K562 (cell line): Measurements from ENCODE around the gene EIF3K. TPM values are rescaled to one million over a fixed set of nuclear protein-coding genes. Genes with fewer than 3 reads are reported as not detected.

Experiments used
- ATAC-seq: fragments of 200-7000 bp; cut with Tn5 transposase; 3 replicates; pipeline ENCODE4 v1.9.1; 2020; ENCODE audit warnings: moderate library complexity
- BruUV-seq: library from RNA; stranded (reverse); fragments of 400-500 nt; replicated peaks from 2 replicates; lab custom pipeline; 2021; lab: Mats Ljungman, UMichigan
- CTCF ChIA-PET: fragments of 300-600 bp; formaldehyde crosslinking; extraction: SDS; loops from one replicate; lab custom pipeline; 2021; ENCODE audit warnings: low intra/inter-chr PET ratio; lab: Yijun Ruan, JAX
- POLR2A ChIA-PET: fragments of 300-600, 350-650 bp; sonication (Branson Sonifier 250); formaldehyde crosslinking; extraction: SDS; loops from one replicate; lab custom pipeline; 2021; ENCODE audit warnings: antibody characterized with exemption, inconsistent platforms; lab: Yijun Ruan, JAX
- DNase-seq, 4 experiments: peaks; one replicate each; pipeline versions ENCODE4 v3.0.0 to v3.0.0-alpha.2; 2011 to 2018; ENCODE audit warnings: low spot score in 3 of 4, mixed read lengths in 3 of 4; ENCODE audit errors: extremely low read depth in 1 of 4
- FAIRE-seq: peaks from 2 replicates; lab custom pipeline; 2011; peaks lifted over from hg19 to GRCh38; lab: Jason Lieb, UNC
- H2AFZ ChIP-seq: 2 replicates; pipeline ENCODE4 v1.6.0; 2011; ENCODE audit warnings: low read depth, low read length, control low read depth, inconsistent platforms
- H3K27ac ChIP-seq: fragments of 200-600 bp; 3 replicates; pipeline ENCODE4 v1.8.0; 2011; ENCODE audit warnings: low read depth, mild to moderate bottlenecking, control low read depth, inconsistent platforms, low read length, moderate library complexity, mixed read lengths; ENCODE audit errors: extremely low read depth
- H3K27me3 ChIP-seq, 2 experiments: fragments of 300-600 bp in 1 of 2; 2 replicates in 1 of 2; 3 replicates in 1 of 2; pipeline versions ENCODE4 v1.6.0 to v1.8.0; 2011; ENCODE audit warnings: inconsistent platforms in 2 of 2, low read length in 2 of 2, mild to moderate bottlenecking in 1 of 2, mixed read lengths in 1 of 2, moderate library complexity in 1 of 2; ENCODE audit not compliant: control insufficient read depth in 2 of 2, insufficient read depth in 2 of 2
- H3K36me3 ChIP-seq: fragments of 300-600 bp; 3 replicates; pipeline ENCODE4 v1.8.0; 2011; ENCODE audit warnings: mild to moderate bottlenecking, low read length, inconsistent platforms; ENCODE audit not compliant: control insufficient read depth, insufficient read depth
- H3K4me1 ChIP-seq, 2 experiments: fragments of 200-600 bp in 1 of 2; replicated peaks in 1 of 2; 2 replicates in 1 of 2; 3 replicates in 1 of 2; pipeline versions ENCODE4 v1.5.1 to v1.8.0; 2011; ENCODE audit warnings: inconsistent platforms in 2 of 2, low read length in 2 of 2, mild to moderate bottlenecking in 1 of 2, mixed read lengths in 1 of 2, moderate library complexity in 1 of 2; ENCODE audit not compliant: control insufficient read depth in 2 of 2, insufficient read depth in 2 of 2
- H3K4me2 ChIP-seq: 2 replicates; pipeline ENCODE4 v1.6.1; 2011; ENCODE audit warnings: low read length, control low read depth, inconsistent platforms, mixed read lengths; ENCODE audit not compliant: insufficient read depth
- H3K4me3 ChIP-seq: fragments of 200-600 bp; sonication (generic), shearing (Covaris generic); 2 replicates; pipeline ENCODE4 v1.5.1; 2016; ENCODE audit warnings: control low read depth, inconsistent platforms
- H3K79me2 ChIP-seq: fragments of 200-600 bp; 3 replicates; pipeline ENCODE4 v1.8.0; 2011; ENCODE audit warnings: low read length, inconsistent platforms; ENCODE audit not compliant: control insufficient read depth, insufficient read depth
- H3K9ac ChIP-seq, 2 experiments: 2 replicates each; pipeline versions ENCODE4 v1.6.0 to v1.6.1; 2011; ENCODE audit warnings: low read depth in 2 of 2, low read length in 2 of 2, control low read depth in 1 of 2, inconsistent platforms in 1 of 2, mild to moderate bottlenecking in 1 of 2, mixed read lengths in 1 of 2; ENCODE audit not compliant: insufficient read depth in 1 of 2
- H3K9me1 ChIP-seq: one replicate; pipeline ENCODE4 v1.6.0; 2011; ENCODE audit warnings: inconsistent platforms, mild to moderate bottlenecking, low read length, moderate library complexity; ENCODE audit not compliant: control insufficient read depth, insufficient read depth
- H3K9me3 ChIP-seq: replicated peaks from 2 replicates; pipeline ENCODE4 v1.5.1; 2011; ENCODE audit warnings: low read depth, low read length, inconsistent platforms; ENCODE audit not compliant: control insufficient read depth, insufficient read depth
- H4K20me1 ChIP-seq: replicated peaks from 2 replicates; pipeline ENCODE4 v1.6.1; 2011; ENCODE audit warnings: low read length, inconsistent platforms, mixed read lengths; ENCODE audit not compliant: control insufficient read depth, insufficient read depth
- ELF1 ChIP-seq: fragments of 200-800 bp; sonication (Bioruptor generic); IDR thresholded peaks from 2 replicates; pipeline ENCODE4 v1.6.1; 2016; ENCODE audit warnings: missing genetic modification characterization, missing compliant biosample characterization
- FOS ChIP-seq: IDR thresholded peaks from 3 replicates; pipeline ENCODE4 v1.6.1; 2011; ENCODE audit not compliant: insufficient read length; ENCODE audit errors: extremely low read depth
- NFIX ChIP-seq: fragments of 250-450 bp; sonication (Bioruptor Pico); IDR thresholded peaks from 2 replicates; pipeline ENCODE4 v1.4.0; 2020; ENCODE audit warnings: low read depth, mild to moderate bottlenecking, moderate library complexity
- POLR2AphosphoS5 ChIP-seq: IDR thresholded peaks from 2 replicates; pipeline ENCODE4 v1.6.1; 2011; ENCODE audit warnings: mild to moderate bottlenecking, low read depth, low read length, moderate library complexity; ENCODE audit not compliant: control insufficient read depth, insufficient read depth
- RAD21 ChIP-seq, 2 experiments: fragments of 250-450 bp in 1 of 2; fragments of 450-650 bp in 1 of 2; sonication (Bioruptor Pico) in 1 of 2; formaldehyde crosslinking in 1 of 2; IDR thresholded peaks in 1 of 2; conservative IDR thresholded peaks in 1 of 2; 2 replicates each; pipeline versions ENCODE4 v1.4.0 to v1.8.0; 2020 to 2022; ENCODE audit warnings: mild to moderate bottlenecking in 2 of 2, moderate library complexity in 1 of 2
- SIN3A ChIP-seq, 2 experiments: fragments of 150-350 bp in 1 of 2; IDR thresholded peaks; 2 replicates each; pipeline ENCODE4 v1.6.1; 2011 to 2016; ENCODE audit warnings: borderline replicate concordance in 2 of 2, low read depth in 2 of 2, low read length in 2 of 2, mild to moderate bottlenecking in 2 of 2, moderate library complexity in 2 of 2; ENCODE audit not compliant: control insufficient read depth in 1 of 2
- SPI1 ChIP-seq: IDR thresholded peaks from 2 replicates; pipeline ENCODE4 v1.6.1; 2011; ENCODE audit warnings: low read depth, low read length, control low read depth, borderline replicate concordance
- ZBTB17 ChIP-seq: fragments of 450-650 bp; formaldehyde crosslinking; IDR thresholded peaks from 2 replicates; pipeline ENCODE4 v1.4.0; 2020; ENCODE audit warnings: mild to moderate bottlenecking
- ZNF263 ChIP-seq: sonication (generic); formaldehyde crosslinking; IDR thresholded peaks from 2 replicates; pipeline ENCODE4 v1.8.0; 2022; ENCODE audit warnings: mild to moderate bottlenecking, missing genetic modification reagents, borderline replicate concordance
- ZNF695 ChIP-seq: fragments of 450-650 bp; formaldehyde crosslinking; IDR thresholded peaks from 2 replicates; pipeline ENCODE4 v1.4.0; 2020; ENCODE audit warnings: mild to moderate bottlenecking, moderate library complexity
- ZNF766 ChIP-seq: fragments of 200-800 bp; sonication (Bioruptor generic); conservative IDR thresholded peaks from 2 replicates; pipeline ENCODE4 v1.6.1; 2016; ENCODE audit warnings: missing genetic modification characterization, missing compliant biosample characterization
- WGBS: fragments of 100-300 bp; shearing (Covaris generic); methylation state at CpG from one replicate; pipeline ENCODE4 v1.1.6; 2016; ENCODE audit warnings: low coverage, mixed read lengths; ENCODE audit not compliant: insufficient coverage; ENCODE audit errors: missing lambda C conversion rate; 5-methylcytosine and 5-hydroxymethylcytosine counted together
- in situ Hi-C: fragments of 300-500 bp; cut with MboI; formaldehyde crosslinking; loops from 4 replicates; pipeline ENCODE4 v1.15.0; 2018; ENCODE audit warnings: inconsistent platforms, mixed read lengths
- intact Hi-C: fragments of 100-400 bp; cut with micrococcal nuclease; formaldehyde crosslinking; loops from 2 replicates; pipeline ENCODE4 v1.14.2; 2022
- polyA plus RNA-seq, 8 experiments: library from polyadenylated mRNA; depleted of rRNA in 4 of 8; stranded (reverse) in 5 of 8; unstranded in 3 of 8; fragments of >200 nt; fragmentation: Nextera tagmentation in 2 of 8; fragmentation: Illumina TruSeq in 1 of 8; extraction: Ambion mirVana in 2 of 8; extraction: Trizol in 1 of 8; gene quantifications; 2 replicates each; pipeline versions ENCODE4 v1.2.1 to v1.2.3, GENCODE V29; 2011 to 2014; ENCODE audit warnings: inconsistent platforms in 1 of 8, missing spikeins in 1 of 8
- total RNA-seq, 7 experiments: library from RNA; depleted of rRNA in 6 of 7; stranded (reverse); fragments of >200 nt in 6 of 7; fragmentation: Illumina TruSeq in 2 of 7; extraction: Trizol in 2 of 7; gene quantifications; 2 replicates each; pipeline versions ENCODE4 v1.2.1 to v1.2.3, GENCODE V29; 2011 to 2021; ENCODE audit warnings: low replicate concordance in 1 of 7
- TF ChIP-seq, protein P1 (sequence below): sonication (generic); formaldehyde crosslinking; IDR thresholded peaks from 2 replicates; pipeline ENCODE4 v1.8.0; 2022; ENCODE audit warnings: mild to moderate bottlenecking, missing genetic modification reagents, borderline replicate concordance
- TF ChIP-seq, protein P2 (sequence below): fragments of 250-450 bp; sonication (Bioruptor Pico); IDR thresholded peaks from 2 replicates; pipeline ENCODE4 v1.5.0; 2021
- TF ChIP-seq, protein P3 (sequence below): fragments of 250-450 bp; sonication (Bioruptor Pico); IDR thresholded peaks from 2 replicates; pipeline ENCODE4 v1.5.0; 2020; ENCODE audit warnings: mild to moderate bottlenecking

The EIF3K gene
- total and polyA plus RNA-seq, 9 of the 15 experiments (the other 6 are each of a cell fraction or from before 2014, with no cell fraction given) = 387 to 1,827 (median 733) TPM

DNA sequence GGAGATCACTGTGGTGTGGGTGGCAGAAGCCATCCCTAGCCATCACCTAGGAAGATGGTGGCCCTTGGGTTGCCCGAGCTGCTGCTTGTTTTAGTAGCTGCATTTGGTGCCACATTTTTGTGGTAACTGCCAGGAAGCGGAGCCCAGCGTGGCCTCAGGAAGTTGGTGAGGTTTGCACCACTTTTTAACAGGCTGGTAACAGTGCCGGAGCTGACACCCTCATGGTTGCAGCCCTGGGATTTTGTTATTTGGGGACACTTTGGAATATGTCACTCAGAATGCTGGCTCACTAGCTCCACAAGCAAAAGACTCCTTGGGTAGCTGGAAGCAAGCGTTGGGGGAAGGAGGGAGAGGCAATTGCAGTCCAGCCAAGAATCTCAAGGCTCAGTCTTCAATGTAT is 50.6 kb downstream of the EIF3K start:
- Histone ChIP-seq H3K9me1 (peaks cover 6% of the 10 kb centered on the region), H3K4me2 (no peak overlapping the region), H3K36me3 (peaks cover 56% of the 10 kb centered on the region), H3K79me2 (peaks cover 91% of the 10 kb centered on the region), H3K27me3 (no peaks in the 10 kb centered on the region), H3K9ac (peak overlapping the region in 1 of 2 experiments; percentile 70; a peak in 1 of 4 replicates), H2AFZ (no peak overlapping the region), H3K9me3 (no peaks in the 10 kb centered on the region), H3K4me1 (peaks cover 49 to 75% of the 10 kb centered on the region in 2 experiments), H3K4me3 (no peak overlapping the region), H4K20me1 (peaks cover 22% of the 10 kb centered on the region; the same call in 1 of the 2 replicates), H3K27ac (no peak overlapping the region; the same call in 2 of the 3 replicates)
- ATAC-seq = no peak
- intact Hi-C loops (no loop called here), in situ Hi-C loops (no loop called here)
- 81% methylated on average over 5 of the region's 5 CpGs for WGBS
- BruUV-seq = no TSS peak
- ChIA-PET CTCF (no interaction called here), POLR2A (interaction anchor here (0.8 to 5.2 kb wide), 8 partner anchors 7 to 56 kb away, joined by 4 to 20 read pairs (median 8); no protein-coding TSS in a partner anchor)
- DNase-seq = no peak
- FAIRE-seq = no peak
- TF ChIP-seq RAD21 (CRISPR knock-in tag; conservative IDR thresholded peaks at IDR 0.05 in 1 of 2, IDR thresholded peaks at IDR 0.05 in 1 of 2) (no peak), ZNF766 (CRISPR knock-in tag) (no peak), SPI1 (no peak), NFIX (CRISPR knock-in tag) (no peak), ZBTB17 (no peak), ZNF695 (CRISPR knock-in tag) (no peak), ELF1 (no peak), SIN3A (IDR thresholded peaks at IDR 0.05; ENCODE audit: borderline replicate concordance in 2 of 2, control insufficient read depth in 1 of 2, low read depth in 2 of 2, low read length in 2 of 2) (no peak), POLR2AphosphoS5 (no peak), FOS (no peak), ZNF263 (CRISPR knock-in tag) (no peak)
- TF ChIP-seq, protein P1, sequence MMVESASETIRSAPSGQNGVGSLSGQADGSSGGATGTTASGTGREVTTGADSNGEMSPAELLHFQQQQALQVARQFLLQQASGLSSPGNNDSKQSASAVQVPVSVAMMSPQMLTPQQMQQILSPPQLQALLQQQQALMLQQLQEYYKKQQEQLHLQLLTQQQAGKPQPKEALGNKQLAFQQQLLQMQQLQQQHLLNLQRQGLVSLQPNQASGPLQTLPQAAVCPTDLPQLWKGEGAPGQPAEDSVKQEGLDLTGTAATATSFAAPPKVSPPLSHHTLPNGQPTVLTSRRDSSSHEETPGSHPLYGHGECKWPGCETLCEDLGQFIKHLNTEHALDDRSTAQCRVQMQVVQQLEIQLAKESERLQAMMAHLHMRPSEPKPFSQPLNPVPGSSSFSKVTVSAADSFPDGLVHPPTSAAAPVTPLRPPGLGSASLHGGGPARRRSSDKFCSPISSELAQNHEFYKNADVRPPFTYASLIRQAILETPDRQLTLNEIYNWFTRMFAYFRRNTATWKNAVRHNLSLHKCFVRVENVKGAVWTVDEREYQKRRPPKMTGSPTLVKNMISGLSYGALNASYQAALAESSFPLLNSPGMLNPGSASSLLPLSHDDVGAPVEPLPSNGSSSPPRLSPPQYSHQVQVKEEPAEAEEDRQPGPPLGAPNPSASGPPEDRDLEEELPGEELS = no peak
- TF ChIP-seq, protein P2, sequence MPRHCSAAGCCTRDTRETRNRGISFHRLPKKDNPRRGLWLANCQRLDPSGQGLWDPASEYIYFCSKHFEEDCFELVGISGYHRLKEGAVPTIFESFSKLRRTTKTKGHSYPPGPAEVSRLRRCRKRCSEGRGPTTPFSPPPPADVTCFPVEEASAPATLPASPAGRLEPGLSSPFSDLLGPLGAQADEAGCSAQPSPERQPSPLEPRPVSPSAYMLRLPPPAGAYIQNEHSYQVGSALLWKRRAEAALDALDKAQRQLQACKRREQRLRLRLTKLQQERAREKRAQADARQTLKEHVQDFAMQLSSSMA (CRISPR knock-in tag) = no peak
- TF ChIP-seq, protein P3, sequence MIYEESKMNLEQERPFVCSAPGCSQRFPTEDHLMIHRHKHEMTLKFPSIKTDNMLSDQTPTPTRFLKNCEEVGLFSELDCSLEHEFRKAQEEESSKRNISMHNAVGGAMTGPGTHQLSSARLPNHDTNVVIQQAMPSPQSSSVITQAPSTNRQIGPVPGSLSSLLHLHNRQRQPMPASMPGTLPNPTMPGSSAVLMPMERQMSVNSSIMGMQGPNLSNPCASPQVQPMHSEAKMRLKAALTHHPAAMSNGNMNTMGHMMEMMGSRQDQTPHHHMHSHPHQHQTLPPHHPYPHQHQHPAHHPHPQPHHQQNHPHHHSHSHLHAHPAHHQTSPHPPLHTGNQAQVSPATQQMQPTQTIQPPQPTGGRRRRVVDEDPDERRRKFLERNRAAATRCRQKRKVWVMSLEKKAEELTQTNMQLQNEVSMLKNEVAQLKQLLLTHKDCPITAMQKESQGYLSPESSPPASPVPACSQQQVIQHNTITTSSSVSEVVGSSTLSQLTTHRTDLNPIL (CRISPR knock-in tag) = no peak
